GM23248 (cell line): Measurements from ENCODE around the gene TTC24. TPM values are rescaled to one million over a fixed set of nuclear protein-coding genes. Genes with fewer than 3 reads are reported as not detected.

ENCODE experiments used
- DNase-seq: peaks from one replicate; pipeline ENCODE4 v3.0.0-alpha.2; 2015
- H2AFZ ChIP-seq: fragments of 200-600 bp; sonication (generic); 2 replicates; pipeline ENCODE4 v1.6.1; 2016; ENCODE audit warnings: antibody characterized with exemption
- H3F3A ChIP-seq: fragments of 200-600 bp; sonication (generic); 2 replicates; pipeline ENCODE4 v1.6.1; 2016; ENCODE audit warnings: mild to moderate bottlenecking, antibody characterized with exemption, mixed run types; ENCODE audit not compliant: insufficient read depth
- H3K27ac ChIP-seq: fragments of 200-600 bp; sonication (generic); 2 replicates; pipeline ENCODE4 v1.5.1; 2016; ENCODE audit warnings: mild to moderate bottlenecking
- H3K27me3 ChIP-seq: fragments of 200-600 bp; sonication (generic); replicated peaks from 2 replicates; pipeline ENCODE4 v1.6.1; 2016; ENCODE audit warnings: mild to moderate bottlenecking; ENCODE audit not compliant: insufficient read depth
- H3K36me3 ChIP-seq: fragments of 200-600 bp; sonication (generic); 2 replicates; pipeline ENCODE4 v1.6.1; 2016; ENCODE audit warnings: low read depth, mild to moderate bottlenecking
- H3K4me1 ChIP-seq: fragments of 200-600 bp; sonication (generic); 2 replicates; pipeline ENCODE4 v1.6.1; 2016; ENCODE audit warnings: mild to moderate bottlenecking; ENCODE audit not compliant: insufficient read depth
- H3K4me2 ChIP-seq: fragments of 200-600 bp; sonication (generic); one replicate; pipeline ENCODE4 v1.6.1; 2016; ENCODE audit warnings: mild to moderate bottlenecking; ENCODE audit not compliant: unreplicated experiment
- H3K4me3 ChIP-seq: fragments of 200-600 bp; sonication (generic); 2 replicates; pipeline ENCODE4 v1.5.1; 2016; ENCODE audit warnings: mild to moderate bottlenecking
- H3K79me2 ChIP-seq: fragments of 200-600 bp; sonication (generic); 2 replicates; pipeline ENCODE4 v1.6.1; 2016; ENCODE audit warnings: mild to moderate bottlenecking; ENCODE audit not compliant: insufficient read depth
- H3K9ac ChIP-seq: fragments of 200-600 bp; sonication (generic); 2 replicates; pipeline ENCODE4 v1.6.1; 2016; ENCODE audit warnings: mild to moderate bottlenecking
- H3K9me2 ChIP-seq: fragments of 200-600 bp; sonication (generic); 2 replicates; pipeline ENCODE4 v1.6.1; 2016; ENCODE audit warnings: mixed run types, mild to moderate bottlenecking, moderate library complexity; ENCODE audit not compliant: insufficient read depth
- H3K9me3 ChIP-seq: fragments of 200-600 bp; sonication (generic); one replicate; pipeline ENCODE4 v1.6.1; 2017; ENCODE audit warnings: low read depth
- H4K20me1 ChIP-seq: fragments of 200-600 bp; sonication (generic); 2 replicates; pipeline ENCODE4 v1.6.0; 2016; ENCODE audit not compliant: insufficient read depth
- EZH2 ChIP-seq: fragments of 200-600 bp; sonication (generic); IDR thresholded peaks from 2 replicates; pipeline ENCODE4 v1.6.1; 2018; ENCODE audit warnings: antibody characterized with exemption, mild to moderate bottlenecking; ENCODE audit not compliant: insufficient read depth, poor library complexity, severe bottlenecking
- EZH2phosphoT487 ChIP-seq: fragments of 200-600 bp; sonication (generic); IDR thresholded peaks from 2 replicates; pipeline ENCODE4 v1.6.1; 2018; ENCODE audit warnings: antibody characterized with exemption, moderate library complexity, mild to moderate bottlenecking, low read depth; ENCODE audit not compliant: insufficient read depth
- WGBS, 2 experiments: methylation state at CpG; one replicate each; pipeline ENCODE4 v1.1.6; 2015 to 2017; ENCODE audit warnings: low lambda C conversion rate in 2 of 2, low coverage in 1 of 2; ENCODE audit errors: missing lambda C conversion rate in 2 of 2; 5-methylcytosine and 5-hydroxymethylcytosine counted together
- in situ Hi-C: fragments of 300-500 bp; cut with MboI; formaldehyde crosslinking; loops from 2 replicates; pipeline ENCODE4 v1.15.0; 2020
- polyA plus RNA-seq: library from polyadenylated mRNA; unstranded; fragments of >200 nt; fragmentation: Nextera tagmentation; extraction: Ambion mirVana; gene quantifications from 2 replicates; pipeline ENCODE4 v1.2.1, GENCODE V29; 2016
- total RNA-seq: library from RNA; depleted of rRNA; stranded (reverse); fragments of >200 nt; shearing (Covaris generic); gene quantifications from 2 replicates; pipeline ENCODE4 v1.2.3, GENCODE V29; 2014

The TTC24 gene
- total and polyA plus RNA-seq, 2 experiments from 2014 or later: not detected

- Histone ChIP-seq H3F3A (no peaks in the 10 kb centered on the region), H2AFZ (no peak overlapping the region), H4K20me1 (no peaks in the 10 kb centered on the region), H3K4me1 (no peaks in the 10 kb centered on the region), H3K4me3 (no peak overlapping the region), H3K9me2 (no peaks in the 10 kb centered on the region), H3K9me3 (no peaks in the 10 kb centered on the region), H3K36me3 (no peaks in the 10 kb centered on the region), H3K27me3 (no peaks in the 10 kb centered on the region), H3K4me2 (no peak overlapping the region), H3K27ac (no peak overlapping the region), H3K9ac (no peak overlapping the region), H3K79me2 (no peaks in the 10 kb centered on the region)
- peak; percentile 57 for DNase-seq
- in situ Hi-C loops: no loop called here
- TF ChIP-seq EZH2phosphoT487 (no peak), EZH2 (no peak)
- 94 to 100% methylated on average over 2 of the region's 2 CpGs for WGBS, 2 experiments
Measured at GRCh38 chr1:156540955-156541354, 38.6 kb upstream of the TTC24 start.

GRCh38 chr1:156543066-156543465 is 36.5 kb upstream of the TTC24 start:
- 95 to 100% methylated on average over 1 of the region's 1 CpG for WGBS, 2 experiments
- H3K4me1 ChIP-seq: no peaks in the 10 kb centered on the region
- H3K9ac ChIP-seq: no peak overlapping the region

GRCh38 chr1:156544592-156545102 is 34.9 kb upstream of the TTC24 start:
- H3K27me3 ChIP-seq: no peaks in the 10 kb centered on the region
- H3K27ac ChIP-seq: no peak overlapping the region
- no peaks in the 10 kb centered on the region for H3K36me3 ChIP-seq
- in situ Hi-C loops: no loop called here
- 95 to 99% methylated on average over 3 of the region's 3 CpGs for WGBS, 2 experiments
- H3K9me2 ChIP-seq: no peaks in the 10 kb centered on the region
- H3K9me3 ChIP-seq: no peaks in the 10 kb centered on the region
- no peak overlapping the region for H3K4me3 ChIP-seq
- no peaks in the 10 kb centered on the region for H3K79me2 ChIP-seq
- TF ChIP-seq EZH2 (no peak), EZH2phosphoT487 (no peak)
- H4K20me1 ChIP-seq: no peaks in the 10 kb centered on the region
- H3K4me2 ChIP-seq: no peak overlapping the region
- no peaks in the 10 kb centered on the region for H3K4me1 ChIP-seq
- no peaks in the 10 kb centered on the region for H3F3A ChIP-seq
- H3K9ac ChIP-seq: no peak overlapping the region
- no peak for DNase-seq
- H2AFZ ChIP-seq: no peak overlapping the region

More at GRCh38 chr1:156543066-156543465, 36.5 kb upstream of the TTC24 start:
- DNase-seq: no peak
- in situ Hi-C loops: no loop called here
- no peaks in the 10 kb centered on the region for H3K9me3 ChIP-seq
- no peak overlapping the region for H2AFZ ChIP-seq
- no peaks in the 10 kb centered on the region for H3F3A ChIP-seq
- no peaks in the 10 kb centered on the region for H3K36me3 ChIP-seq
- H3K9me2 ChIP-seq: no peaks in the 10 kb centered on the region
- H3K27ac ChIP-seq: no peak overlapping the region
- no peak overlapping the region for H3K4me3 ChIP-seq
- H3K79me2 ChIP-seq: no peaks in the 10 kb centered on the region
- no peaks in the 10 kb centered on the region for H4K20me1 ChIP-seq
- H3K4me2 ChIP-seq: no peak overlapping the region
- H3K27me3 ChIP-seq: no peaks in the 10 kb centered on the region
- no peak for TF ChIP-seq EZH2

DNA sequence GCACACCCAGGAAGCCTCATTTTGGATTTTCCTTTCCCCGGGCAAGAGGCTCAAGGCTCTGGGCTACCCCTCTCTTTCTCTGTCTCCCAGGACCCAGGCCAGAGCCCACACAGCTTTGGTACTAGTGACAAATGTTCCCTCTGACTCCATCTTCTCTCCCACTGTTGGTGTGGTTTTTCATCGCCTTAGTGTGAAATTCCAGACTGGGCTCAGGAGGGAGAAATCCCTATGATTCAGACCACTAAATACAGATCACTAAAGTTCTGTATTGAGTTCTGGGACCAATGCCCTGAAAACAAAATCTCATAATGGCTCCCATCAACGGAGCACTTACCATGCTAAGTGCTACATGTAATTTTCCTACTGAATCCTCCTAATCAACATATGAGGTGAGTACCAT is 33.3 kb upstream of the TTC24 start:
- H3K79me2 ChIP-seq: no peaks in the 10 kb centered on the region

GRCh38 chr1:156547434-156547833 is 32.1 kb upstream of the TTC24 start:
- Histone ChIP-seq H4K20me1 (no peaks in the 10 kb centered on the region), H3K79me2 (no peaks in the 10 kb centered on the region), H2AFZ (no peak overlapping the region), H3K4me1 (peaks cover 9% of the 10 kb centered on the region), H3F3A (no peaks in the 10 kb centered on the region), H3K9ac (no peak overlapping the region), H3K27me3 (no peaks in the 10 kb centered on the region), H3K9me3 (no peaks in the 10 kb centered on the region), H3K4me2 (no peak overlapping the region), H3K27ac (no peak overlapping the region), H3K36me3 (no peaks in the 10 kb centered on the region), H3K9me2 (no peaks in the 10 kb centered on the region), H3K4me3 (no peak overlapping the region)
- no peak for DNase-seq
- TF ChIP-seq EZH2phosphoT487: no peak
- in situ Hi-C loops: no loop called here
- WGBS, 2 experiments: 96 to 97% methylated on average over 4 of the region's 4 CpGs

More for the DNA sequence above, 33.3 kb upstream of the TTC24 start:
- H4K20me1 ChIP-seq: no peaks in the 10 kb centered on the region
- H3K9me2 ChIP-seq: no peaks in the 10 kb centered on the region
- in situ Hi-C loops: no loop called here
- no peak overlapping the region for H3K4me2 ChIP-seq
- no peaks in the 10 kb centered on the region for H3K4me1 ChIP-seq
- TF ChIP-seq EZH2: no peak
- no peak for TF ChIP-seq EZH2phosphoT487
- no peaks in the 10 kb centered on the region for H3K27me3 ChIP-seq
- no peaks in the 10 kb centered on the region for H3K9me3 ChIP-seq
- H3K4me3 ChIP-seq: no peak overlapping the region
- no peaks in the 10 kb centered on the region for H3F3A ChIP-seq
- H2AFZ ChIP-seq: no peak overlapping the region
- no peaks in the 10 kb centered on the region for H3K36me3 ChIP-seq
- no peak overlapping the region for H3K27ac ChIP-seq
- WGBS, 2 experiments: 97 to 98% methylated on average over 3 of the region's 3 CpGs
- peak; percentile 5 for DNase-seq
- H3K9ac ChIP-seq: no peak overlapping the region
